Measurements from ENCODE around the gene ROBO1. TPM values are rescaled to one million over a fixed set of nuclear protein-coding genes. Genes with fewer than 3 reads are reported as not detected.

The ROBO1 gene
- total RNA-seq, 1 donor from 2014 or later = 71.7 TPM

GRCh38 chr3:78665776-78666469, 1101.9 kb downstream of the ROBO1 start:
- Histone ChIP-seq H3K27ac (ENCODE audit: low read depth, low read length) (peak overlapping the region; percentile 30), H3K9ac (ENCODE audit: low read length) (no peak overlapping the region), H2AFZ (ENCODE audit: low read depth, low read length) (peak overlapping the region; percentile 19), H3K4me1 (ENCODE audit: insufficient read depth, low read length) (peaks cover 7% of the 10 kb centered on the region), H3K27me3 (ENCODE audit: insufficient read depth, low read length) (no peaks in the 10 kb centered on the region), H3K9me3 (ENCODE audit: insufficient read depth, low read depth, low read length) (no peaks in the 10 kb centered on the region), H4K20me1 (ENCODE audit: insufficient read depth, low read length) (no peaks in the 10 kb centered on the region), H3K36me3 (ENCODE audit: insufficient read depth, low read length) (no peaks in the 10 kb centered on the region), H3K4me2 (ENCODE audit: low read length) (peak overlapping the region; percentile 61), H3K79me2 (ENCODE audit: insufficient read depth, low read length) (no peaks in the 10 kb centered on the region), H3K4me3 (ENCODE audit: insufficient read depth, low read depth, low read length) (no peak overlapping the region)
- Mint-ChIP-seq H3K9me3 (ENCODE audit: unreplicated experiment) (no peaks in the 10 kb centered on the region), H3K4me3 (ENCODE audit: unreplicated experiment) (no peak overlapping the region), H3K27me3 (ENCODE audit: low read depth, unreplicated experiment) (no peaks in the 10 kb centered on the region), H3K27ac (ENCODE audit: unreplicated experiment) (peak overlapping the region; percentile 10), H3K4me1 (ENCODE audit: low read depth, unreplicated experiment) (peaks cover 13% of the 10 kb centered on the region), H3K36me3 (ENCODE audit: low read depth, unreplicated experiment) (peaks cover 6% of the 10 kb centered on the region)
- DNase-seq (ENCODE audit: low read depth) (peak; percentile 16), FAIRE-seq (peak; percentile 9)
- TF ChIP-seq EZH2 (IDR thresholded peaks at IDR 0.05; ENCODE audit: insufficient read depth, low read length) (no peak), CTCF (IDR thresholded peaks at IDR 0.05; ENCODE audit: insufficient read depth, low read depth, low read length) (no peak)

GRCh38 chr3:78665101-78665500, 1102.7 kb downstream of the ROBO1 start:
- Histone ChIP-seq H4K20me1 (ENCODE audit: insufficient read depth, low read length) (no peaks in the 10 kb centered on the region), H3K9me3 (ENCODE audit: insufficient read depth, low read depth, low read length) (no peaks in the 10 kb centered on the region), H3K36me3 (ENCODE audit: insufficient read depth, low read length) (no peaks in the 10 kb centered on the region), H2AFZ (ENCODE audit: low read depth, low read length) (no peak overlapping the region), H3K4me2 (ENCODE audit: low read length) (no peak overlapping the region), H3K4me1 (ENCODE audit: insufficient read depth, low read length) (peaks cover 7% of the 10 kb centered on the region), H3K27me3 (ENCODE audit: insufficient read depth, low read length) (no peaks in the 10 kb centered on the region), H3K4me3 (ENCODE audit: insufficient read depth, low read depth, low read length) (no peak overlapping the region), H3K9ac (ENCODE audit: low read length) (no peak overlapping the region), H3K79me2 (ENCODE audit: insufficient read depth, low read length) (no peaks in the 10 kb centered on the region), H3K27ac (ENCODE audit: low read depth, low read length) (no peak overlapping the region)
- Mint-ChIP-seq H3K36me3 (ENCODE audit: low read depth, unreplicated experiment) (peaks cover 8% of the 10 kb centered on the region), H3K4me1 (ENCODE audit: low read depth, unreplicated experiment) (peaks cover 13% of the 10 kb centered on the region), H3K9me3 (ENCODE audit: unreplicated experiment) (no peaks in the 10 kb centered on the region), H3K4me3 (ENCODE audit: unreplicated experiment) (no peak overlapping the region), H3K27me3 (ENCODE audit: low read depth, unreplicated experiment) (no peaks in the 10 kb centered on the region), H3K27ac (ENCODE audit: unreplicated experiment) (no peak overlapping the region)
- DNase-seq (ENCODE audit: low read depth) = no peak
- FAIRE-seq = no peak
- TF ChIP-seq EZH2 (IDR thresholded peaks at IDR 0.05; ENCODE audit: insufficient read depth, low read length) (no peak), CTCF (IDR thresholded peaks at IDR 0.05; ENCODE audit: insufficient read depth, low read depth, low read length) (no peak)

- no peak overlapping the region for H3K4me3 Mint-ChIP-seq (ENCODE audit: unreplicated experiment)
- no peak for FAIRE-seq
- no peaks in the 10 kb centered on the region for H3K9me3 ChIP-seq (ENCODE audit: insufficient read depth, low read depth, low read length)
Measured at GRCh38 chr3:78660957-78661356, 1106.8 kb downstream of the ROBO1 start.

More at GRCh38 chr3:78660957-78661356, 1106.8 kb downstream of the ROBO1 start:
- H3K36me3 Mint-ChIP-seq (ENCODE audit: low read depth, unreplicated experiment) = peaks cover 11% of the 10 kb centered on the region
- H3K27ac Mint-ChIP-seq (ENCODE audit: unreplicated experiment) = no peak overlapping the region
- Histone ChIP-seq H3K27ac (ENCODE audit: low read depth, low read length) (no peak overlapping the region), H3K4me1 (ENCODE audit: insufficient read depth, low read length) (no peaks in the 10 kb centered on the region), H3K79me2 (ENCODE audit: insufficient read depth, low read length) (no peaks in the 10 kb centered on the region), H3K4me2 (ENCODE audit: low read length) (no peak overlapping the region), H2AFZ (ENCODE audit: low read depth, low read length) (no peak overlapping the region), H3K9ac (ENCODE audit: low read length) (no peak overlapping the region), H4K20me1 (ENCODE audit: insufficient read depth, low read length) (no peaks in the 10 kb centered on the region), H3K27me3 (ENCODE audit: insufficient read depth, low read length) (no peaks in the 10 kb centered on the region), H3K36me3 (ENCODE audit: insufficient read depth, low read length) (peaks cover 3% of the 10 kb centered on the region), H3K4me3 (ENCODE audit: insufficient read depth, low read depth, low read length) (no peak overlapping the region)
- no peak for DNase-seq (ENCODE audit: low read depth)
- H3K9me3 Mint-ChIP-seq (ENCODE audit: unreplicated experiment) = no peaks in the 10 kb centered on the region
- H3K4me1 Mint-ChIP-seq (ENCODE audit: low read depth, unreplicated experiment) = peaks cover 4% of the 10 kb centered on the region
- H3K27me3 Mint-ChIP-seq (ENCODE audit: low read depth, unreplicated experiment) = no peaks in the 10 kb centered on the region
- TF ChIP-seq CTCF (IDR thresholded peaks at IDR 0.05; ENCODE audit: insufficient read depth, low read depth, low read length) = no peak
- TF ChIP-seq EZH2 (IDR thresholded peaks at IDR 0.05; ENCODE audit: insufficient read depth, low read length) = no peak
